ENCODE data around the gene SC5D. TPM values are rescaled to one million over a fixed set of nuclear protein-coding genes. Genes with fewer than 3 reads are reported as not detected.

SC5D gene
- total RNA-seq, 1 donor: 63.7 TPM

DNA sequence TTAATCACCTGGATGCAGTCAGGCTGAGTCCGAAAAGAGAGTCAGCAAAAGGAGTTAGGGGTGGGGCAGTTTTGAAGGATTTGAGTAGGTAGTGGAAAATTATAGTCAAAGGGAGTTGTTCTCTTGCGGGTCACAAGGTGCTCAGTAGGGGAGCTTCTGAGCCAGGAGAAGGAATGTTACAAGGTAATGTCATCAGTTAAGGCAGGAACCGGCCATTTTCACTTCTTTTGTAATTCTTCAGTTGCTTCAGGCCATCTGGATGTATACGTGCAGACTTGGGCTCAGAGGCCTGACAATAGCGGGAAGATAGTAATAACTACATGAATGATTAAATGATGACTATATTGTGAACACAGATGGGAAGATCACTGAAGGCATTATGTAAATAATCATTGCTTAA lies 6.2 kb downstream of the SC5D start:
- TF ChIP-seq, protein P1, sequence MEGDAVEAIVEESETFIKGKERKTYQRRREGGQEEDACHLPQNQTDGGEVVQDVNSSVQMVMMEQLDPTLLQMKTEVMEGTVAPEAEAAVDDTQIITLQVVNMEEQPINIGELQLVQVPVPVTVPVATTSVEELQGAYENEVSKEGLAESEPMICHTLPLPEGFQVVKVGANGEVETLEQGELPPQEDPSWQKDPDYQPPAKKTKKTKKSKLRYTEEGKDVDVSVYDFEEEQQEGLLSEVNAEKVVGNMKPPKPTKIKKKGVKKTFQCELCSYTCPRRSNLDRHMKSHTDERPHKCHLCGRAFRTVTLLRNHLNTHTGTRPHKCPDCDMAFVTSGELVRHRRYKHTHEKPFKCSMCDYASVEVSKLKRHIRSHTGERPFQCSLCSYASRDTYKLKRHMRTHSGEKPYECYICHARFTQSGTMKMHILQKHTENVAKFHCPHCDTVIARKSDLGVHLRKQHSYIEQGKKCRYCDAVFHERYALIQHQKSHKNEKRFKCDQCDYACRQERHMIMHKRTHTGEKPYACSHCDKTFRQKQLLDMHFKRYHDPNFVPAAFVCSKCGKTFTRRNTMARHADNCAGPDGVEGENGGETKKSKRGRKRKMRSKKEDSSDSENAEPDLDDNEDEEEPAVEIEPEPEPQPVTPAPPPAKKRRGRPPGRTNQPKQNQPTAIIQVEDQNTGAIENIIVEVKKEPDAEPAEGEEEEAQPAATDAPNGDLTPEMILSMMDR (IDR thresholded peaks at IDR 0.05; ENCODE audit: extremely low read depth, low read depth, low read length): no peak
- no peak overlapping the region for H3K4me3 ChIP-seq (ENCODE audit: insufficient read depth, low read length)
- peaks cover 13% of the 10 kb centered on the region for H4K20me1 ChIP-seq (ENCODE audit: insufficient read depth, low read length)
- no peaks in the 10 kb centered on the region for H3K27me3 ChIP-seq (ENCODE audit: insufficient read depth, low read length)
- H3K4me1 ChIP-seq (ENCODE audit: insufficient read depth, low read length): peaks cover 4% of the 10 kb centered on the region
- H3K4me2 ChIP-seq (ENCODE audit: insufficient read depth, low read length): no peak overlapping the region
- no peaks in the 10 kb centered on the region for H3K9me3 ChIP-seq (ENCODE audit: low read depth, low read length)
- H2AFZ ChIP-seq (ENCODE audit: low read length): no peak overlapping the region
- no peaks in the 10 kb centered on the region for H3K36me3 ChIP-seq (ENCODE audit: insufficient read depth, low read length)
- peaks cover 81% of the 10 kb centered on the region for H3K79me2 ChIP-seq (ENCODE audit: insufficient read depth, low read length)
- DNase-seq (ENCODE audit: insufficient read length, low spot score, missing footprints): no peak
- no peak overlapping the region for H3K27ac ChIP-seq (ENCODE audit: low read depth, low read length)

DNA sequence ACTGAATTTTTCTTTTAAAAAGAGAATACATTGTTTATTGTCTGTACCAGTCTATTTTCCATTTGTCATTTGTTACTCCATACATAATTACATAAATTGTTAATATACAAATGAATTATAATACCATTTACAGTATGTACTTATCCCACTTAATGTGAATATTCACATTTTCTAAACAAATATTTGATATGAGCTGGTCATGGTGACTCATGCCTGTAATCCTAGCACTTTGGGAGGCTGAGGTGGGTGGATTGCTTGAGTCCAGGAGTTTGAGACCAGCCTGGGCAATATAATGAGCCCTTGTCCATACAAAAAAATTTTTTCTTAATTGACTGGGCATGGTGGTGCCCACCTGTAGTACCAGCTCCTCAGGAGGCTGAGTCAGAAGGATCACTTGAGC lies 6.8 kb downstream of the SC5D start:
- DNase-seq (ENCODE audit: insufficient read length, low spot score, missing footprints): no peak

DNA sequence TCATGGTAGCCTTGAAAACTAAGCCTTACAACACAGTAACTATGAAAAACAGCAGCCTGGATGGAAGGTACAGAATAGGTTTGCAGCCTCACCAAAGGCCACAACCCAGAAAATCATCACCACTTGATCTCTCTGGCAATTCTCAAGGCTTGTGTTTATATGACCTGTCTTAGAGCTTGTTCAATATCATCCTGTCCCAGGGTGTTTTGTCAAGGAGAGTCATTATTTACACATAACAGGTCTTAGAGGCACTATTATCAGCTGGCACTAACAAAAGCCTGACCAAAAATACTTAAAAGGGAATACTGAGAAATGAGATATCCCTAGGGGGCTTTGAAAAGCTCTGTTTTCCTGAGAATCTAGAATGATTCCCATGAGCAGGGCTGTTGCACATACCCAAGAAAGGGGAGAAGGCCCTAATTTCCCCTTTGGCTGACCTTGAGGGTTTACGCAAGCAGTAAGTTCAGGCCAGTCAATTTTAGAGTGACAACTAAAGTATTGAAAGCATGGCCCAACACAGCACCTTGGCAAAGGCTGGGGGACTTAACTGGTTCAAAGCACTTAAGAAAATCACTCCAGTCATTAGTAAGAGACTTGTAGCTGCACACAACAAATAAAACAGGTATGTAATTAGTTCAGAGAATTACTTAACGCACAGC lies 7.9 kb downstream of the SC5D start:
- H3K36me3 ChIP-seq (ENCODE audit: insufficient read depth, low read length): peaks cover 8% of the 10 kb centered on the region
- no peak overlapping the region for H2AFZ ChIP-seq (ENCODE audit: low read length)
- TF ChIP-seq, protein P1 (IDR thresholded peaks at IDR 0.05; ENCODE audit: extremely low read depth, low read depth, low read length): no peak
- H3K4me3 ChIP-seq (ENCODE audit: insufficient read depth, low read length): no peak overlapping the region
- no peaks in the 10 kb centered on the region for H3K9me3 ChIP-seq (ENCODE audit: low read depth, low read length)
- DNase-seq (ENCODE audit: insufficient read length, low spot score, missing footprints): no peak
- no peaks in the 10 kb centered on the region for H3K27me3 ChIP-seq (ENCODE audit: insufficient read depth, low read length)
- H3K4me2 ChIP-seq (ENCODE audit: insufficient read depth, low read length): no peak overlapping the region
- H3K4me1 ChIP-seq (ENCODE audit: insufficient read depth, low read length): no peaks in the 10 kb centered on the region
- H4K20me1 ChIP-seq (ENCODE audit: insufficient read depth, low read length): peaks cover 13% of the 10 kb centered on the region
- H3K27ac ChIP-seq (ENCODE audit: low read depth, low read length): no peak overlapping the region
- H3K79me2 ChIP-seq (ENCODE audit: insufficient read depth, low read length): peaks cover 65% of the 10 kb centered on the region

More for the DNA sequence above, 6.8 kb downstream of the SC5D start:
- TF ChIP-seq, protein P1 (IDR thresholded peaks at IDR 0.05; ENCODE audit: extremely low read depth, low read depth, low read length): no peak
- Histone ChIP-seq H2AFZ (ENCODE audit: low read length) (no peak overlapping the region), H3K27me3 (ENCODE audit: insufficient read depth, low read length) (no peaks in the 10 kb centered on the region), H3K36me3 (ENCODE audit: insufficient read depth, low read length) (peaks cover 3% of the 10 kb centered on the region), H4K20me1 (ENCODE audit: insufficient read depth, low read length) (peaks cover 13% of the 10 kb centered on the region), H3K4me3 (ENCODE audit: insufficient read depth, low read length) (no peak overlapping the region), H3K4me2 (ENCODE audit: insufficient read depth, low read length) (no peak overlapping the region), H3K79me2 (ENCODE audit: insufficient read depth, low read length) (peaks cover 76% of the 10 kb centered on the region), H3K4me1 (ENCODE audit: insufficient read depth, low read length) (no peaks in the 10 kb centered on the region), H3K27ac (ENCODE audit: low read depth, low read length) (no peak overlapping the region), H3K9me3 (ENCODE audit: low read depth, low read length) (no peaks in the 10 kb centered on the region)

DNA sequence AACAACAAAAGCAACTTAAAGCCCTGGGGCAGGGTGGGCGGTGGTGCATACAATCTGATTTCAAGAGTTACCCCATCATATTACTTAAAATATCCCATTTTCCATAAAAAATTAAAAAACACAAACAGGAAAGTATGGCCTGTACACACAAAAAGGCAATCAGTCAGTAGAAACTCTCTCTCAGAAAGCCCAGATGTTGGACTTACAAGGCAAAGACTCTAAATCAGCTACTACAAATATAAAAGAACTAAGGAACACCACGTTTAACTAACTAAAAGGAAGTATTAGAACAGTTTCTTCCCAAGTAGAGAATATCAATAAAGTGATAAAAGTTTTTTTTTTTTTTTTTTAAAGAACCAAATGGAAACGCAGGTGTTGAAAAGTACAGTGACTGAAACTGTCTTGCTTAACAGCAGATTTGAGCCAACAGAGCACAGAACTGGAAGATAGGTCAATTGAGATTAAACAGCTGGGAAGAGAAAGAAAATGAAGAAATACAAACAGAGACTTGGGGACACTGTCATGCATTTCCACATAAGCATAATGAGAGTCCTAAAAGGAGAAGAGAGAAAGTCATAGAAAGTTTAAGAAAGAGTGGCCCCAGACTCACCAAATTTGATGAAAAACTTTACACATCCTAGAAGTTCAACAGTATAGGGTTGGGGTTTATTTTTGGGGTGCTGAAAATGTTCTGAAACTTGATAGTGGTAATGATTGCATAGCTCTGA lies 8.6 kb downstream of the SC5D start:
- H3K4me2 ChIP-seq (ENCODE audit: insufficient read depth, low read length): no peak overlapping the region
- no peak for DNase-seq (ENCODE audit: insufficient read length, low spot score, missing footprints)
- H3K4me1 ChIP-seq (ENCODE audit: insufficient read depth, low read length): no peaks in the 10 kb centered on the region
- peaks cover 8% of the 10 kb centered on the region for H3K36me3 ChIP-seq (ENCODE audit: insufficient read depth, low read length)
- H3K9me3 ChIP-seq (ENCODE audit: low read depth, low read length): no peaks in the 10 kb centered on the region
- peaks cover 58% of the 10 kb centered on the region for H3K79me2 ChIP-seq (ENCODE audit: insufficient read depth, low read length)
- TF ChIP-seq, protein P1 (IDR thresholded peaks at IDR 0.05; ENCODE audit: extremely low read depth, low read depth, low read length): no peak
- H2AFZ ChIP-seq (ENCODE audit: low read length): no peak overlapping the region
- peaks cover 12% of the 10 kb centered on the region for H4K20me1 ChIP-seq (ENCODE audit: insufficient read depth, low read length)
- H3K27me3 ChIP-seq (ENCODE audit: insufficient read depth, low read length): no peaks in the 10 kb centered on the region
- H3K4me3 ChIP-seq (ENCODE audit: insufficient read depth, low read length): no peak overlapping the region
- H3K27ac ChIP-seq (ENCODE audit: low read depth, low read length): no peak overlapping the region
